Fibroblast of lung (primary cell): Measurements from ENCODE around the gene CHAT.

Experiments
- EZH2 ChIP-seq: IDR thresholded peaks from 2 replicates; pipeline ENCODE4 v1.5.1; 2012; ENCODE audit warnings: low read length, control low read depth, mild to moderate bottlenecking; ENCODE audit errors: missing control alignments
- TF ChIP-seq, protein P1 (sequence below), 2 donors: IDR thresholded peaks in 1 of 2; conservative IDR thresholded peaks in 1 of 2; 1 replicate in 1 of 2; 2 replicates in 1 of 2; pipeline ENCODE4 v1.5.1; 2011 to 2012; ENCODE audit warnings: low read length in 2 of 2, control low read depth in 1 of 2, inconsistent platforms in 1 of 2, low read depth in 1 of 2, mild to moderate bottlenecking in 1 of 2

DNA sequence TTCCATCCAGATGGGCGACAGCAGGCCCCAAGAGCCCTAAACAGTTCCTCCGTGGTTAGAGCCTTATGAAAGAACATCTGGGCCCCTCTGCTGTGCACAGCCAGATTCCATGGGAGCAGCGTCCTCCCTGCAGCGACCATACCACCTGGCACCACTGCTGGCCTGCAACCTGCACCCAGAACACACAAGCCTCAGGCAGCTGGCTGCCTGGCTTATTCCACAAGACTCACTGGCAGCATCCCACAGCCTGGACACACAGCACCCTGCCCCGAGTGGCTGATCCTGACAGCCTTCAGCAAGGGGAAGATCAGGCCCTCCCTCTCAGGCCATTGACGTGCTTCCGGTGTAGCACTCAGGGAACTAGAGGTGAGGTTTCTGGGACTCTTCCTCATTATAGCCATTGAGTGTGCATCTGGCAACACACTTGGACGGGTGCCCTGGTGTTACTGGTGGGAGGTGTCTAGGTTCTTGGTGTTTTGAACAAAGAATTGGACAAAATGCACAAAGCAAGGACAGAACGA, 41.2 kb upstream of the CHAT start:
- TF ChIP-seq, protein P1, sequence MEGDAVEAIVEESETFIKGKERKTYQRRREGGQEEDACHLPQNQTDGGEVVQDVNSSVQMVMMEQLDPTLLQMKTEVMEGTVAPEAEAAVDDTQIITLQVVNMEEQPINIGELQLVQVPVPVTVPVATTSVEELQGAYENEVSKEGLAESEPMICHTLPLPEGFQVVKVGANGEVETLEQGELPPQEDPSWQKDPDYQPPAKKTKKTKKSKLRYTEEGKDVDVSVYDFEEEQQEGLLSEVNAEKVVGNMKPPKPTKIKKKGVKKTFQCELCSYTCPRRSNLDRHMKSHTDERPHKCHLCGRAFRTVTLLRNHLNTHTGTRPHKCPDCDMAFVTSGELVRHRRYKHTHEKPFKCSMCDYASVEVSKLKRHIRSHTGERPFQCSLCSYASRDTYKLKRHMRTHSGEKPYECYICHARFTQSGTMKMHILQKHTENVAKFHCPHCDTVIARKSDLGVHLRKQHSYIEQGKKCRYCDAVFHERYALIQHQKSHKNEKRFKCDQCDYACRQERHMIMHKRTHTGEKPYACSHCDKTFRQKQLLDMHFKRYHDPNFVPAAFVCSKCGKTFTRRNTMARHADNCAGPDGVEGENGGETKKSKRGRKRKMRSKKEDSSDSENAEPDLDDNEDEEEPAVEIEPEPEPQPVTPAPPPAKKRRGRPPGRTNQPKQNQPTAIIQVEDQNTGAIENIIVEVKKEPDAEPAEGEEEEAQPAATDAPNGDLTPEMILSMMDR (conservative IDR thresholded peaks at IDR 0.05 in 1 of 2, IDR thresholded peaks at IDR 0.05 in 1 of 2; ENCODE audit: low read depth in 1 of 2, low read length in 2 of 2), result no peak
- TF ChIP-seq EZH2, result no peak
